Naive thymus-derived CD4-positive, alpha-beta T cell (primary cell): ENCODE data around the gene FAM131B. TPM values are rescaled to one million over a fixed set of nuclear protein-coding genes. Genes with fewer than 3 reads are reported as not detected.

Source experiments
- ATAC-seq: fragments of 150-1000 bp; cut with Tn5 transposase; 2 replicates; pipeline ENCODE4 v1.10.0; 2021; ENCODE audit warnings: mild to moderate bottlenecking, moderate library complexity
- CTCF ChIA-PET: fragments of 350-600 bp; sonication (Branson Sonifier 250); formaldehyde crosslinking; loops from one replicate; lab custom pipeline; 2021; ENCODE audit warnings: antibody characterized with exemption; lab: Charles Lee
- POLR2A ChIA-PET: fragments of 350-600 bp; sonication (Branson Sonifier 250); formaldehyde crosslinking; loops from one replicate; lab custom pipeline; 2021; ENCODE audit warnings: antibody characterized with exemption, inconsistent platforms; lab: Charles Lee
- DNase-seq, 9 donors: peaks; one replicate each; pipeline versions ENCODE4 v3.0.0 to v3.0.0-alpha.2; 2020 to 2022; ENCODE audit warnings: mixed read lengths in 1 of 9
- H3K27ac ChIP-seq: one replicate; pipeline ENCODE4 v1.7.0; 2013; ENCODE audit warnings: mild to moderate bottlenecking, low read depth, low read length, moderate library complexity
- H3K27me3 ChIP-seq, 2 donors: one replicate each; pipeline ENCODE4 v1.7.0; 2013; ENCODE audit warnings: low read length in 2 of 2, mild to moderate bottlenecking in 2 of 2, moderate library complexity in 2 of 2; ENCODE audit not compliant: control insufficient read depth in 2 of 2, insufficient read depth in 2 of 2
- H3K36me3 ChIP-seq, 3 experiments: 1 replicate in 2 of 3; 2 replicates in 1 of 3; pipeline ENCODE4 v1.7.0; 2013; ENCODE audit warnings: low read length in 3 of 3, mild to moderate bottlenecking in 3 of 3, moderate library complexity in 1 of 3; ENCODE audit not compliant: insufficient read depth in 3 of 3, control insufficient read depth in 2 of 3
- H3K4me1 ChIP-seq, 2 donors: one replicate each; pipeline ENCODE4 v1.7.0; 2013; ENCODE audit warnings: low read length in 2 of 2, mild to moderate bottlenecking in 2 of 2, moderate library complexity in 1 of 2; ENCODE audit not compliant: control insufficient read depth in 2 of 2, insufficient read depth in 2 of 2
- H3K4me3 ChIP-seq: 2 replicates; pipeline ENCODE4 v1.7.0; 2013; ENCODE audit warnings: mild to moderate bottlenecking, low read length
- H3K9me3 ChIP-seq, 3 experiments: 1 replicate in 2 of 3; 2 replicates in 1 of 3; pipeline ENCODE4 v1.7.0; 2013; ENCODE audit warnings: low read length in 3 of 3; ENCODE audit not compliant: control insufficient read depth in 2 of 3
- H3K27ac Mint-ChIP-seq, 9 donors: one replicate each; pipeline ENCODE4 v1.8.0; 2020 to 2022; ENCODE audit warnings: mixed read lengths in 9 of 9, mild to moderate bottlenecking in 8 of 9, moderate library complexity in 5 of 9, inconsistent platforms in 2 of 9
- H3K27me3 Mint-ChIP-seq, 5 donors: one replicate each; pipeline ENCODE4 v1.8.0; 2021 to 2022; ENCODE audit warnings: mixed read lengths in 5 of 5, mild to moderate bottlenecking in 1 of 5
- H3K36me3 Mint-ChIP-seq, 5 donors: one replicate each; pipeline ENCODE4 v1.8.0; 2020 to 2022; ENCODE audit warnings: mixed read lengths in 5 of 5, mild to moderate bottlenecking in 3 of 5, inconsistent platforms in 1 of 5
- H3K4me1 Mint-ChIP-seq, 7 donors: one replicate each; pipeline ENCODE4 v1.8.0; 2020 to 2022; ENCODE audit warnings: mixed read lengths in 7 of 7, mild to moderate bottlenecking in 3 of 7, inconsistent platforms in 1 of 7
- H3K4me3 Mint-ChIP-seq, 10 donors: one replicate each; pipeline ENCODE4 v1.8.0; 2020 to 2022; ENCODE audit warnings: mild to moderate bottlenecking in 10 of 10, mixed read lengths in 10 of 10, moderate library complexity in 6 of 10, inconsistent platforms in 2 of 10
- H3K9me3 Mint-ChIP-seq, 11 donors: one replicate each; pipeline ENCODE4 v1.8.0; 2020 to 2022; ENCODE audit warnings: mixed read lengths in 11 of 11, mild to moderate bottlenecking in 4 of 11, inconsistent platforms in 1 of 11, moderate library complexity in 1 of 11
- intact Hi-C, 2 donors: fragments of 100-400 bp; cut with micrococcal nuclease; formaldehyde crosslinking; loops; one replicate each; pipeline ENCODE4 v1.15.1; 2023
- polyA plus RNA-seq, 2 donors: library from polyadenylated mRNA; unstranded; fragments of 300-500 nt; fragmentation: Illumina TruSeq; gene quantifications; one replicate each; pipeline ENCODE4 v1.2.3, GENCODE V29; 2021
- total RNA-seq, 6 experiments: library from RNA in 5 of 6; stranded (reverse) in 5 of 6; gene quantifications; 1 replicate in 5 of 6; 2 replicates in 1 of 6; pipeline ENCODE4 v1.2.3 and lab custom pipeline; 2021 to 2026

The FAM131B gene
- total and polyA plus RNA-seq, 7 experiments from 2014 or later: 0.19 to 1.4 (median 0.53) TPM; not detected in 4

DNA sequence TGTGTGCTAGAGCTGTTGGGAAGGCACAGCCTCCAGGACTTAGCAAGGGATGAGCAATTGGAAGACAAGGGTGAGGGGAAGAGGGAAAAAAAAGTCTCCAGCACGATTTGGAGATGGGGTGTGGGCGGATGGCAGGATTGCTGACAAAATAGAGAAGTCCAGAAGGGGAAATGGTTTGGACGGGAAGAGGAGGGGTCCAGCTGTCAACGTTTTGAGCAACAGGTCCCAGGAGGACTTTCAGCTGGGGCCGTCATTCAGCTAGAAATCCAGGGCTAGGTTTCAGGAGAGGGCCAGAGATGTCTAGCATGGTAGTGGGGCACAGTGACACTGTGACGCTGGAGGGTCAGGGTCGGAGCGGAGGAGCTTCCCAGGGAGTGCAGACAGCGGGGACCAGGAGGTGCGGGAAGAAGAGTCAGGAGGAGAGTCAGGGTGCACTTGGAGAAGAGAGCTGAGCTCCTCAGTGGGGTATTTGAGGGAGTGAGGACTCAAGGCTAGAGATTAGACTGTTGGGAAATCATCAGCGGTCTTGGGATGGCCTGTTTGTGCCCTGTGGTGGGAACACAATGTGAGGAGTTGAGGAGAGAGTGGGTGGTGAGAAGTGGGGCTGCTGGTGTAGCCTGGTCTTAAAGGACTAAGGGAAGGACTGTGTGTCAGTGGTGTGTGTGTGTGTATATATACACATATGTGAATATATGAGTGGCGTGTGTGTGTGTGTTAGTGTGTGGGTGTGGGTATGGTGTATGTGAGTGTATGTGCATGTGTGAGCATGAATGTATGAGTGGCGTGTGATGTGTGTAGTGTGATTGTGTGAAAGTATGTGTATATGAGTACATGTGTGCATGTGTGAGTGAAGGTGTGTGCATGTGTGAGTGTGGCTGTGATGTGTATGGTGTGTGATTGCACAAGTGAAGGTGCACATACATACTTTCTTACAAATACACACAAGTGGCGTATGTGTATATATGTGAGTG lies 22.4 kb upstream of the FAM131B start:
- no peaks in the 10 kb centered on the region for H3K9me3 Mint-ChIP-seq
- ChIA-PET POLR2A (interaction anchor here (0.7 to 15.0 kb wide), 12 partner anchors 9 to 588 kb away, joined by 3 to 223 read pairs (median 5); partner anchors contain the start of genes CASP2, EPHA1 and GSTK1), CTCF (interaction anchor here (0.5 to 4.3 kb wide), 7 partner anchors 9 to 79 kb away, joined by 3 to 40 read pairs (median 3); partner anchors contain the start of gene EPHA1)
- peaks cover 0 to 41% (median 0%) of the 10 kb centered on the region in 3 experiments for H3K36me3 ChIP-seq
- H3K9me3 ChIP-seq: no peaks in the 10 kb centered on the region
- H3K27ac ChIP-seq: peak overlapping the region; percentile 59
- H3K4me3 ChIP-seq: no peak overlapping the region
- no peak for DNase-seq
- H3K27me3 Mint-ChIP-seq: no peaks in the 10 kb centered on the region
- no peaks in the 10 kb centered on the region for H3K27me3 ChIP-seq
- no peak overlapping the region for H3K27ac Mint-ChIP-seq
- no peak for ATAC-seq
- H3K36me3 Mint-ChIP-seq: peaks cover 0 to 8% (median 3%) of the 10 kb centered on the region in 5 donors
- H3K4me1 ChIP-seq: peaks cover 39% of the 10 kb centered on the region in 2 donors
- peaks cover 1 to 16% (median 9%) of the 10 kb centered on the region in 7 donors for H3K4me1 Mint-ChIP-seq
- H3K4me3 Mint-ChIP-seq: no peak overlapping the region
- intact Hi-C loops: loop anchor here (5.0 to 10.0 kb wide), 2 partner anchors 578 to 1450 kb away; partner anchors contain the start of gene TPK1 (in 1 of the 2)

DNA sequence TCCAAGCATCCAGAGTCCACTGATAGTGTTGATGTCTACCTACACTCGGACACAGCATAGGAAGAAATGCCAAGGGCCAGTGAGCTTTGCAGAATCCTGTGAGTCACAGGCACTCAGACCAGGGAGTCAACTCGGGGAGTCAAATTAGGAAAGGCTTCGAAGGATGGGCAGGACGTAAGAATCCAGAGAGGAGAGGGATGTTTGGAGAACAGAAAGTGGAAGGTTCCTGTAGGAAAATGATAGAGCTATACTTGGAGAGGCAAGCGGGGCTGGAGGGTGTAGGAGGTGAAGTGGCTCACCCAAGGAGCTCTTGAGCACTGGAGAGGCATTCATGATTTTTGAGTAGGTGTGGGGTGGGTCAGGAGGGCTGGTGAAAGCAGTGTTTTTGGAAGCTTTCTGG lies 21.6 kb upstream of the FAM131B start:
- Histone ChIP-seq H3K4me1 (peaks cover 47% of the 10 kb centered on the region in 2 donors), H3K9me3 (no peaks in the 10 kb centered on the region), H3K4me3 (no peak overlapping the region), H3K36me3 (peaks cover 0 to 33% (median 0%) of the 10 kb centered on the region in 3 experiments), H3K27ac (peak overlapping the region; percentile 47), H3K27me3 (no peaks in the 10 kb centered on the region)
- Mint-ChIP-seq H3K4me3 (no peak overlapping the region), H3K27ac (no peak overlapping the region), H3K27me3 (no peaks in the 10 kb centered on the region), H3K9me3 (no peaks in the 10 kb centered on the region), H3K4me1 (peaks cover 9 to 16% (median 11%) of the 10 kb centered on the region in 7 donors), H3K36me3 (peaks cover 0 to 2% (median 0%) of the 10 kb centered on the region in 5 donors)
- ChIA-PET POLR2A (interaction anchor here (0.7 to 15.0 kb wide), 12 partner anchors 9 to 587 kb away, joined by 3 to 223 read pairs (median 5); partner anchors contain the start of genes CASP2, EPHA1 and GSTK1), CTCF (interaction anchor here (0.9 to 4.3 kb wide), 6 partner anchors 9 to 78 kb away, joined by 3 to 40 read pairs (median 4); partner anchors contain the start of gene EPHA1)
- DNase-seq (no peak), ATAC-seq (no peak)
- intact Hi-C loops: loop anchor here (5.0 to 10.0 kb wide), 2 partner anchors 577 to 1451 kb away; partner anchors contain the start of gene TPK1 (in 1 of the 2)

DNA sequence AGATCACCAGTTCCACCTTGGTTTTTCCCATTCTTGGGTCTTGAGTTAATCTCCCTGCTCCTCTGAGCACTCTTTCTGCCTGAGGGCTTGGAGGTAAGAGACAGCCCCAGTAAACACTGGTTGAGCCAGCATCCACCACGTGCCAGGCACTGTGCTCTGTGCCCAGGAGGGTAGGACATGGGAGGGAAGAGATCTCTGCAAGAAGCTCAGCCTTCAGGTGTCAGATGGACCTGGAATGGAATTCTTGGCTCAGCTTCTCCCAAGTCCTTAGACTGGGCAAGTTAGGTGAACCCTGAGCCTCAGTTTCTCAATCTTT lies 21.1 kb upstream of the FAM131B start:
- DNase-seq (no peak), ATAC-seq (no peak)
- no peak overlapping the region for H3K27ac Mint-ChIP-seq
- peaks cover 0 to 27% (median 0%) of the 10 kb centered on the region in 3 experiments for H3K36me3 ChIP-seq
- no peaks in the 10 kb centered on the region for H3K27me3 Mint-ChIP-seq
- no peak overlapping the region for H3K4me3 ChIP-seq
- H3K4me3 Mint-ChIP-seq: peak overlapping the region in 2 of 10 donors; percentile 39 to 80
- ChIA-PET CTCF (interaction anchor here (0.6 to 4.3 kb wide), 6 partner anchors 8 to 1696 kb away, joined by 3 to 40 read pairs (median 5); partner anchors contain the start of genes EPHA1 and TCAF1), POLR2A (interaction anchor here (1.1 to 15.0 kb wide), 10 partner anchors 8 to 587 kb away, joined by 3 to 223 read pairs (median 6); partner anchors contain the start of genes CASP2 and EPHA1)
- peaks cover 14 to 20% (median 15%) of the 10 kb centered on the region in 7 donors for H3K4me1 Mint-ChIP-seq
- H3K27me3 ChIP-seq: no peaks in the 10 kb centered on the region
- H3K27ac ChIP-seq: peak overlapping the region; percentile 47
- intact Hi-C loops: loop anchor here (5.0 to 10.0 kb wide), 2 partner anchors 576 to 1451 kb away; partner anchors contain the start of gene TPK1 (in 1 of the 2)
- H3K36me3 Mint-ChIP-seq: peaks cover 0 to 2% (median 0%) of the 10 kb centered on the region in 5 donors
- peaks cover 52 to 53% of the 10 kb centered on the region in 2 donors for H3K4me1 ChIP-seq
- no peaks in the 10 kb centered on the region for H3K9me3 Mint-ChIP-seq
- no peaks in the 10 kb centered on the region for H3K9me3 ChIP-seq

DNA sequence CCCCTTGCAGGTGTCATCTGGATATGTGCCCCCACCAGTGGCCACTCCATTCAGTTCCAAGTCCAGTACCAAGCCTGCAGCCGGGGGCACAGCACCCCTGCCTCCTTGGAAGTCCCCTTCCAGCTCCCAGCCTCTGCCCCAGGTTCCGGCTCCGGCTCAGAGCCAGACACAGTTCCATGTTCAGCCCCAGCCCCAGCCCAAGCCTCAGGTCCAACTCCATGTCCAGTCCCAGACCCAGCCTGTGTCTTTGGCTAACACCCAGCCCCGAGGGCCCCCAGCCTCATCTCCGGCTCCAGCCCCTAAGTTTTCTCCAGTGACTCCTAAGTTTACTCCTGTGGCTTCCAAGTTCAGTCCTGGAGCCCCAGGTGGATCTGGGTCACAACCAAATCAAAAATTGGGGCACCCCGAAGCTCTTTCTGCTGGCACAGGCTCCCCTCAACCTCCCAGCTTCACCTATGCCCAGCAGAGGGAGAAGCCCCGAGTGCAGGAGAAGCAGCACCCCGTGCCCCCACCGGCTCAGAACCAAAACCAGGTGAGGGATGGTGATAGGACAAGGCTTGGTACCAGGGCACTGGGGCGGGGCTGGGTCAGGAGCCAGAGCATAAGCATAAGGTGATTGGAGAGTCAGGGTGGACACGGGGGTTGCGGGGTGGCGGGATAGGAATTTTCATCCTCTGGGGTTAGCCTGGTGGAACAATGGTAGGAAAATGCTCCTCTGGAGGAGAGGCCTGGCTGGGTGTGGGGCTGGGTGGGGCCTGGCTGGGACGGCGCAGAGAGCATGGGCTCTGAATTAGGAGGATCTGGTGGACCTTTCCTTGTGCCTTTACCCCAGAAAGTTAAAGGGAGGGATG lies 20.5 kb upstream of the FAM131B start:
- Histone ChIP-seq H3K27me3 (no peaks in the 10 kb centered on the region), H3K36me3 (peaks cover 0 to 22% (median 0%) of the 10 kb centered on the region in 3 experiments), H3K27ac (peak overlapping the region; percentile 91), H3K4me1 (peaks cover 56 to 58% of the 10 kb centered on the region in 2 donors), H3K9me3 (no peaks in the 10 kb centered on the region), H3K4me3 (peak overlapping the region; percentile 92)
- intact Hi-C loops: loop anchor here (5.0 to 10.0 kb wide), 2 partner anchors 576 to 1452 kb away; partner anchors contain the start of gene TPK1 (in 1 of the 2)
- H3K9me3 Mint-ChIP-seq: no peaks in the 10 kb centered on the region
- H3K27me3 Mint-ChIP-seq: no peaks in the 10 kb centered on the region
- peak overlapping the region in 4 of 9 donors; percentile 32 to 84 (median 73) for H3K27ac Mint-ChIP-seq
- ChIA-PET POLR2A (interaction anchor here (1.3 to 15.0 kb wide), 4 partner anchors 9 to 95 kb away, joined by 4 to 223 read pairs (median 8); partner anchors contain the start of genes CASP2 and EPHA1), CTCF (interaction anchor here (0.6 to 4.3 kb wide), 5 partner anchors 8 to 1695 kb away, joined by 3 to 40 read pairs (median 5); partner anchors contain the start of genes EPHA1 and TCAF1)
- DNase-seq: no peak
- peak overlapping the region in 3 of 10 donors; percentile 58 to 80 (median 76) for H3K4me3 Mint-ChIP-seq
- peaks cover 0 to 2% (median 0%) of the 10 kb centered on the region in 5 donors for H3K36me3 Mint-ChIP-seq
- H3K4me1 Mint-ChIP-seq: peaks cover 16 to 26% (median 20%) of the 10 kb centered on the region in 7 donors
- no peak for ATAC-seq

DNA sequence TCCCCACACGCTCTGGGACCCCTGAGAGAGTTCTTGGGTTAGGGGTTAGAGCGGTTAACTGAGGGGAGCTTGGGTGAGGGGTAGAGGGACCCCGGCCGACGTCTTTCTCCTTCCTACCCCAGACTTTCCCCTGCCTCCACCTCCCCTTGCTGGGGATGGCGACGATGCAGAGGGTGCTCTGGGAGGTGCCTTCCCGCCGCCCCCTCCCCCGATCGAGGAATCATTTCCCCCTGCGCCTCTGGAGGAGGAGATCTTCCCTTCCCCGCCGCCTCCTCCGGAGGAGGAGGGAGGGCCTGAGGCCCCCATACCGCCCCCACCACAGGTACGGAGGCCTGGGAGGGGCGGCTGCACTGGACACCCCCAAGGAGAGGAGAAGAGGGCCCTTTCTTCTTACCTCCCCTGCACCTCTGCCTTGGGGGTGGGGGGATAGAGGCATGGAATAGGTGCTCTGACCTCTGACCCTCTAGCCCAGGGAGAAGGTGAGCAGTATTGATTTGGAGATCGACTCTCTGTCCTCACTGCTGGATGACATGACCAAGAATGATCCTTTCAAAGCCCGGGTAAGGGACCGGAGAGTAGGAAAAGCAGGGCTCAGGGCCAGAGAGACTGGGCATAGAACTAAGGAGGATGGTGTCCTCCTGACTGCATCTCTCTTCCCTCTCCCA lies 19.7 kb upstream of the FAM131B start:
- H3K27ac ChIP-seq: peak overlapping the region; percentile 91
- CTCF ChIA-PET: interaction anchor here (0.6 to 4.3 kb wide), 4 partner anchors 25 to 520 kb away, joined by 3 to 40 read pairs (median 3); partner anchors contain the start of genes EPHA1, TAS2R40 and TCAF1
- H3K4me3 Mint-ChIP-seq: peak overlapping the region in 3 of 10 donors; percentile 58 to 80 (median 76)
- peaks cover 0 to 14% (median 0%) of the 10 kb centered on the region in 3 experiments for H3K36me3 ChIP-seq
- peaks cover 58 to 64% of the 10 kb centered on the region in 2 donors for H3K4me1 ChIP-seq
- no peak for ATAC-seq
- H3K4me3 ChIP-seq: peak overlapping the region; percentile 92
- no peaks in the 10 kb centered on the region for H3K9me3 ChIP-seq
- H3K27me3 ChIP-seq: no peaks in the 10 kb centered on the region
- intact Hi-C loops: loop anchor here (5.0 to 10.0 kb wide), 2 partner anchors 575 to 1453 kb away; partner anchors contain the start of gene TPK1 (in 1 of the 2)
- peaks cover 18 to 26% (median 23%) of the 10 kb centered on the region in 7 donors for H3K4me1 Mint-ChIP-seq
- H3K36me3 Mint-ChIP-seq: peaks cover 0 to 2% (median 0%) of the 10 kb centered on the region in 5 donors
- H3K27ac Mint-ChIP-seq: peak overlapping the region in 4 of 9 donors; percentile 32 to 78 (median 55)
- POLR2A ChIA-PET: interaction anchor here (0.6 to 15.0 kb wide), 8 partner anchors 10 to 120 kb away, joined by 3 to 223 read pairs (median 4); partner anchors contain the start of genes CASP2 and EPHA1
- no peaks in the 10 kb centered on the region for H3K9me3 Mint-ChIP-seq
- H3K27me3 Mint-ChIP-seq: no peaks in the 10 kb centered on the region
- DNase-seq: no peak
